HCT116 (cell line): ENCODE data around the gene CHST9. TPM values are rescaled to one million over a fixed set of nuclear protein-coding genes. Genes with fewer than 3 reads are reported as not detected.

Experiments used
- ATAC-seq: fragments of 200-7000 bp; cut with Tn5 transposase; 2 replicates; pipeline ENCODE4 v1.9.1; 2020; ENCODE audit warnings: mild to moderate bottlenecking, moderate library complexity
- BruUV-seq: library from RNA; stranded (reverse); fragments of 400-500 nt; replicated peaks from 2 replicates; lab custom pipeline; 2021; lab: Mats Ljungman, UMichigan
- CTCF ChIA-PET: fragments of 300-600 bp; sonication (Branson Sonifier 250); formaldehyde crosslinking; loops from one replicate; lab custom pipeline; 2021; ENCODE audit warnings: antibody characterized with exemption; lab: Charles Lee
- POLR2A ChIA-PET: fragments of 300-600, 350-600 bp; sonication (Branson Sonifier 250); formaldehyde crosslinking; loops from one replicate; lab custom pipeline; 2021; ENCODE audit warnings: antibody characterized with exemption; lab: Charles Lee
- RAD21 ChIA-PET, 2 experiments: fragments of 300-600 bp; sonication (Branson Sonifier 250); formaldehyde crosslinking; loops; one replicate each; lab custom pipeline; 2023; ENCODE audit warnings: low total read pairs in 2 of 2; ENCODE audit not compliant: uncharacterized antibody in 2 of 2, unreplicated experiment in 2 of 2, low non-redundant PET in 1 of 2; lab: Charles Lee
- DNase-seq: peaks from one replicate; pipeline ENCODE4 v3.0.0-alpha.2; 2010; ENCODE audit warnings: low read depth, low spot score
- H2AFZ ChIP-seq: fragments of 200-600 bp; shearing (Covaris generic), sonication (generic); 2 replicates; pipeline ENCODE4 v1.6.1; 2017; ENCODE audit warnings: low read depth, mixed run types, mixed read lengths, antibody characterized with exemption, low read length; ENCODE audit not compliant: poor library complexity, severe bottlenecking
- H3K27ac ChIP-seq: 2 replicates; pipeline ENCODE4 v1.5.1; 2012; ENCODE audit warnings: low read depth, low read length
- H3K27me3 ChIP-seq: fragments of 200-600 bp; sonication (generic); 2 replicates; pipeline ENCODE4 v1.6.1; 2016; ENCODE audit warnings: mixed run types, low read length, mixed read lengths; ENCODE audit not compliant: insufficient read depth
- H3K36me3 ChIP-seq, 2 experiments: fragments of 200-500 bp in 1 of 2; fragments of 200-600 bp in 1 of 2; sonication (Bioruptor generic) in 1 of 2; sonication (generic) in 1 of 2; 2 replicates each; pipeline versions ENCODE4 v1.5.1 to v1.6.1; 2014 to 2016; ENCODE audit warnings: low read length in 2 of 2, inconsistent platforms in 1 of 2, mixed read lengths in 1 of 2, mixed run types in 1 of 2; ENCODE audit not compliant: insufficient read depth in 2 of 2, control insufficient read depth in 1 of 2
- H3K4me1 ChIP-seq, 2 experiments: fragments of 200-600 bp in 1 of 2; sonication (generic) in 1 of 2; 2 replicates each; pipeline versions ENCODE4 v1.5.1 to v1.6.1; 2012 to 2017; ENCODE audit warnings: low read length in 2 of 2, inconsistent platforms in 1 of 2, mild to moderate bottlenecking in 1 of 2, mixed read lengths in 1 of 2, mixed run types in 1 of 2, moderate library complexity in 1 of 2; ENCODE audit not compliant: insufficient read depth in 2 of 2, control insufficient read depth in 1 of 2
- H3K4me2 ChIP-seq: fragments of 200-600 bp; sonication (generic); 2 replicates; pipeline ENCODE4 v1.6.1; 2017; ENCODE audit warnings: mixed run types, low read length, mixed read lengths
- H3K4me3 ChIP-seq, 2 experiments: fragments of 200-600 bp in 1 of 2; sonication (generic) in 1 of 2; replicated peaks in 1 of 2; 2 replicates each; pipeline ENCODE4 v1.5.1; 2011 to 2016; ENCODE audit warnings: low read length in 2 of 2, control low read depth in 1 of 2, low read depth in 1 of 2, mild to moderate bottlenecking in 1 of 2, mixed read lengths in 1 of 2, mixed run types in 1 of 2
- H3K79me2 ChIP-seq: fragments of 200-600 bp; sonication (generic); 2 replicates; pipeline ENCODE4 v1.6.1; 2017; ENCODE audit warnings: mild to moderate bottlenecking, mixed run types, low read length, moderate library complexity, mixed read lengths; ENCODE audit not compliant: insufficient read depth
- H3K9ac ChIP-seq: fragments of 200-600 bp; sonication (generic); 2 replicates; pipeline ENCODE4 v1.6.1; 2016; ENCODE audit warnings: low read length, mixed read lengths
- H3K9me2 ChIP-seq: fragments of 200-600 bp; sonication (generic), shearing (Covaris generic); 2 replicates; pipeline ENCODE4 v1.6.1; 2017; ENCODE audit warnings: mixed run types, mild to moderate bottlenecking, moderate library complexity; ENCODE audit not compliant: insufficient read depth
- H3K9me3 ChIP-seq, 2 experiments: fragments of 200-500 bp in 1 of 2; fragments of 200-600 bp in 1 of 2; sonication (Bioruptor generic) in 1 of 2; sonication (generic) in 1 of 2; 2 replicates each; pipeline ENCODE4 v1.6.1; 2014 to 2017; ENCODE audit warnings: low read length in 2 of 2, mixed read lengths in 2 of 2, inconsistent platforms in 1 of 2, low read depth in 1 of 2, mild to moderate bottlenecking in 1 of 2, mixed run types in 1 of 2, moderate library complexity in 1 of 2; ENCODE audit not compliant: control insufficient read depth in 1 of 2, insufficient read depth in 1 of 2
- H4K20me1 ChIP-seq: fragments of 200-600 bp; sonication (generic), shearing (Covaris generic); 2 replicates; pipeline ENCODE4 v1.6.1; 2017; ENCODE audit warnings: mixed run types, mild to moderate bottlenecking, moderate library complexity; ENCODE audit not compliant: insufficient read depth
- CBX3 ChIP-seq: IDR thresholded peaks from 2 replicates; pipeline ENCODE4 v1.6.1; 2012; ENCODE audit warnings: low read depth
- CEBPB ChIP-seq: IDR thresholded peaks from 2 replicates; pipeline ENCODE4 v1.6.1; 2012; ENCODE audit warnings: low read depth
- ELF1 ChIP-seq: IDR thresholded peaks from 2 replicates; pipeline ENCODE4 v1.6.1; 2012; ENCODE audit warnings: low read depth, borderline replicate concordance
- POLR2AphosphoS5 ChIP-seq: IDR thresholded peaks from 2 replicates; pipeline ENCODE4 v1.6.1; 2011; ENCODE audit warnings: mild to moderate bottlenecking, low read depth, low read length, moderate library complexity
- RAD21 ChIP-seq: IDR thresholded peaks from 2 replicates; pipeline ENCODE4 v1.6.1; 2012; ENCODE audit warnings: low read depth, mild to moderate bottlenecking
- SRF ChIP-seq: IDR thresholded peaks from 2 replicates; pipeline ENCODE4 v1.6.1; 2012; ENCODE audit warnings: low read depth
- intact Hi-C: fragments of 100-400 bp; cut with micrococcal nuclease; formaldehyde crosslinking; loops from 2 replicates; pipeline ENCODE4 v1.10.0; 2022
- total RNA-seq: library from RNA; stranded (reverse); gene quantifications from one replicate; pipeline ENCODE4 v1.2.1, GENCODE V29; 2021; ENCODE audit not compliant: unreplicated experiment
- TF ChIP-seq, protein P1 (sequence below): IDR thresholded peaks from 2 replicates; pipeline ENCODE4 v1.6.1; 2012; ENCODE audit warnings: low read depth
- TF ChIP-seq, protein P2 (sequence below): IDR thresholded peaks from 2 replicates; pipeline ENCODE4 v1.6.1; 2012

The CHST9 gene
- total RNA-seq, 1 experiment from 2014 or later: not detected

DNA sequence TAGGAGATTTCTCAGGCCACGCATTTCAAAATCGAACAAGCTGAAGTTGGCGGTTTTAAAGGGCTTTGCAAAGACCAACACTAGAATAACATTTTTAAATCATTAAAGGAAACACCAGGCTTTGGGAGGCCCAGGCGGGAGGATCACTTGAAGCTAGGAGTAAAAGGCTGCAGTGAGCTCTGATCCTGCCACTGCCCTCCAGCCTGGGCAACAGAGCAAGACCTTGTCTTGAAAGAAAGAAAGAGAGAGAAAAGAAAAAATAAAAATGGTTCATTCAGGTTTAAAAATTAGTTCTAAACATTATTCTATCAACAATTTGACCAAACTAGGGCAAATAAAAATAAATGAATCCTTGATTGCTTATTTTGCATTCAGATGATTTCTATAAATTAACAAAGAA is 789 bp upstream of the CHST9 start (continued):
- TF ChIP-seq, protein P1, sequence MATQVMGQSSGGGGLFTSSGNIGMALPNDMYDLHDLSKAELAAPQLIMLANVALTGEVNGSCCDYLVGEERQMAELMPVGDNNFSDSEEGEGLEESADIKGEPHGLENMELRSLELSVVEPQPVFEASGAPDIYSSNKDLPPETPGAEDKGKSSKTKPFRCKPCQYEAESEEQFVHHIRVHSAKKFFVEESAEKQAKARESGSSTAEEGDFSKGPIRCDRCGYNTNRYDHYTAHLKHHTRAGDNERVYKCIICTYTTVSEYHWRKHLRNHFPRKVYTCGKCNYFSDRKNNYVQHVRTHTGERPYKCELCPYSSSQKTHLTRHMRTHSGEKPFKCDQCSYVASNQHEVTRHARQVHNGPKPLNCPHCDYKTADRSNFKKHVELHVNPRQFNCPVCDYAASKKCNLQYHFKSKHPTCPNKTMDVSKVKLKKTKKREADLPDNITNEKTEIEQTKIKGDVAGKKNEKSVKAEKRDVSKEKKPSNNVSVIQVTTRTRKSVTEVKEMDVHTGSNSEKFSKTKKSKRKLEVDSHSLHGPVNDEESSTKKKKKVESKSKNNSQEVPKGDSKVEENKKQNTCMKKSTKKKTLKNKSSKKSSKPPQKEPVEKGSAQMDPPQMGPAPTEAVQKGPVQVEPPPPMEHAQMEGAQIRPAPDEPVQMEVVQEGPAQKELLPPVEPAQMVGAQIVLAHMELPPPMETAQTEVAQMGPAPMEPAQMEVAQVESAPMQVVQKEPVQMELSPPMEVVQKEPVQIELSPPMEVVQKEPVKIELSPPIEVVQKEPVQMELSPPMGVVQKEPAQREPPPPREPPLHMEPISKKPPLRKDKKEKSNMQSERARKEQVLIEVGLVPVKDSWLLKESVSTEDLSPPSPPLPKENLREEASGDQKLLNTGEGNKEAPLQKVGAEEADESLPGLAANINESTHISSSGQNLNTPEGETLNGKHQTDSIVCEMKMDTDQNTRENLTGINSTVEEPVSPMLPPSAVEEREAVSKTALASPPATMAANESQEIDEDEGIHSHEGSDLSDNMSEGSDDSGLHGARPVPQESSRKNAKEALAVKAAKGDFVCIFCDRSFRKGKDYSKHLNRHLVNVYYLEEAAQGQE: no peak
- TF ChIP-seq CBX3 (no peak), SRF (no peak), POLR2AphosphoS5 (no peak), ELF1 (no peak), CEBPB (no peak)
- TF ChIP-seq, protein P2, sequence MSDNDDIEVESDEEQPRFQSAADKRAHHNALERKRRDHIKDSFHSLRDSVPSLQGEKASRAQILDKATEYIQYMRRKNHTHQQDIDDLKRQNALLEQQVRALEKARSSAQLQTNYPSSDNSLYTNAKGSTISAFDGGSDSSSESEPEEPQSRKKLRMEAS: no peak
- TF ChIP-seq, all 23 proteins: peak for 0

DNA sequence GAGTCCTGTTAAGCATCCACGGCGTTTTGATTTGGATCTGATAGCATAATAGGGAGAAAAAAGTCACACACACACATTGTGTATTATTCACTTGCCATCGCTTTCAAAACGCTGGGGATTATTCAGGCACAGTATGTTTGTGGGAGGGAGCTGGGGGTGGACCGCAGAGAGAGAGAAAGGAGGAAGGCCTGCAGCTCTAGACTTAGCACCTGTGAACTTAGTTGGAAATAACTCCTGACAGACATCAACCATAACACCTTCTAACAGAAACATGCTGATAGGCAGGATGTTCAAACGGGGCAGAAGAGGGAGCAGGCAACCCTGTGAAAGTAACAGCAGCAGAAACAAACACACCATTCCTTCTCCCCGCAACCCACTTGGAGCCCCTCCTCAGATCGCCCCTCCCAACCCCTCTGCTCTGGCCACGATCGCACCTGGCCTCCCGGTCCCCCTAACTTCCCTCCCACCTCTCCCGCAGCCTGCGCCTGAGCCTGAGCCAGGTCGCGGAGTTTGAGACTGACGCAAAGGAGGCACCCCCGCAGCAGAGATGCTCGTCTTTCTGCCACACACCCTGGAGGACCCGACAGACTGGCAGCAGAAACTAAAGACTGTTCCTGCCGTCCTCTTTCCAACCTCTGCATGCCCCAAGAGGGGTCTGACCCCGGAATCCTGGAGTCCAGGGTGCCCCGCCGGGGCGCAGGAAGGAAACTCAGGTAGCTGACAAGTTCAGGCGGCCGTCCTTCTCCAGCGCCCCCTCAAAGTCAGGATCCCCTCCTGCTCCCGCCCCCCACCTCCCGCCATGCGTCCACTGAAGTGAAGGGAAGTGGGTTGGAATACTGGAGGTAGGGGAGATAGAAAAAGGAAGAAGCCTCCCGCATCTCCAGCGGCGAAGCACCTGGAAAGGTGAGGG is 738 bp downstream of the CHST9 start:
- Histone ChIP-seq H3K9me2 (no peaks in the 10 kb centered on the region), H3K36me3 (no peaks in the 10 kb centered on the region), H4K20me1 (no peaks in the 10 kb centered on the region), H2AFZ (no peak overlapping the region), H3K9me3 (no peaks in the 10 kb centered on the region), H3K4me2 (no peak overlapping the region), H3K4me3 (no peak overlapping the region), H3K9ac (no peak overlapping the region), H3K27me3 (no peaks in the 10 kb centered on the region), H3K79me2 (no peaks in the 10 kb centered on the region), H3K27ac (no peak overlapping the region), H3K4me1 (no peaks in the 10 kb centered on the region)
- DNase-seq (no peak), ATAC-seq (no peak)
- RAD21 ChIA-PET: no interaction called here
- CTCF ChIA-PET: no interaction called here
- TF ChIP-seq ELF1 (no peak), RAD21 (no peak)
- POLR2A ChIA-PET: no interaction called here
- intact Hi-C loops: no loop called here
- no TSS peak for BruUV-seq
